HFFc6 (cell line): ENCODE results near the gene DNAH9. TPM values are rescaled to one million over a fixed set of nuclear protein-coding genes. Genes with fewer than 3 reads are reported as not detected.

Experiments
- DNase-seq: peaks from one replicate; pipeline ENCODE4 v3.0.0-alpha.2; 2018
- H3K27ac Mint-ChIP-seq: 2 replicates; pipeline ENCODE4 v1.8.0; 2020; ENCODE audit warnings: mild to moderate bottlenecking, mixed read lengths
- H3K27me3 Mint-ChIP-seq: 2 replicates; pipeline ENCODE4 v1.8.0; 2021; ENCODE audit warnings: mild to moderate bottlenecking, moderate library complexity, mixed read lengths; ENCODE audit not compliant: insufficient read depth
- H3K36me3 Mint-ChIP-seq: 2 replicates; pipeline ENCODE4 v1.8.0; 2021; ENCODE audit warnings: low read depth, mixed read lengths
- H3K4me1 Mint-ChIP-seq: 2 replicates; pipeline ENCODE4 v1.8.0; 2020; ENCODE audit warnings: low read depth, mixed read lengths
- H3K4me3 Mint-ChIP-seq: 2 replicates; pipeline ENCODE4 v1.8.0; 2020; ENCODE audit warnings: mild to moderate bottlenecking, moderate library complexity, mixed read lengths
- H3K9me3 Mint-ChIP-seq: 2 replicates; pipeline ENCODE4 v1.8.0; 2020; ENCODE audit warnings: mild to moderate bottlenecking, mixed read lengths
- CTCF ChIP-seq: fragments of 200-600 bp; sonication (generic); IDR thresholded peaks from 2 replicates; pipeline ENCODE4 v1.5.0; 2021; ENCODE audit warnings: antibody characterized with exemption, mild to moderate bottlenecking
- total RNA-seq, 6 experiments: library from RNA; stranded (reverse); fragmentation: NEBNext Ultra II Directional; extraction: Animal tissue kit (Norgen Biotek cat#: 25700); gene quantifications; 2 replicates in 1 of 6; 3 replicates in 5 of 6; pipeline ENCODE4 v1.2.3, GENCODE V29; 2021

The DNAH9 gene
- total RNA-seq, 6 experiments from 2014 or later = not detected

GRCh38 chr17:11641521-11642275 is 43.4 kb downstream of the DNAH9 start:
- H3K9me3 Mint-ChIP-seq = peaks cover 39% of the 10 kb centered on the region
- no peak overlapping the region for H3K27ac Mint-ChIP-seq
- H3K27me3 Mint-ChIP-seq = no peaks in the 10 kb centered on the region; the same call in 1 of the 2 replicates
- no peak for TF ChIP-seq CTCF
- H3K36me3 Mint-ChIP-seq = peaks cover 4% of the 10 kb centered on the region; the same call in 1 of the 2 replicates
- H3K4me1 Mint-ChIP-seq = no peaks in the 10 kb centered on the region
- DNase-seq = no peak
- no peak overlapping the region for H3K4me3 Mint-ChIP-seq

- TF ChIP-seq CTCF = no peak
- no peaks in the 10 kb centered on the region for H3K4me1 Mint-ChIP-seq
- no peak for DNase-seq
- H3K4me3 Mint-ChIP-seq = no peak overlapping the region
- H3K9me3 Mint-ChIP-seq = peaks cover 48% of the 10 kb centered on the region
- no peak overlapping the region for H3K27ac Mint-ChIP-seq
- no peaks in the 10 kb centered on the region; the same call in 1 of the 2 replicates for H3K27me3 Mint-ChIP-seq
- H3K36me3 Mint-ChIP-seq = peaks cover 4% of the 10 kb centered on the region; the same call in 1 of the 2 replicates
These were observed 44.4 kb downstream of the DNAH9 start for GRCh38 chr17:11642655-11643054.

GRCh38 chr17:11643851-11644250 is 45.6 kb downstream of the DNAH9 start:
- Mint-ChIP-seq H3K4me3 (no peak overlapping the region), H3K36me3 (peaks cover 4% of the 10 kb centered on the region; the same call in 1 of the 2 replicates), H3K27me3 (no peaks in the 10 kb centered on the region; the same call in 1 of the 2 replicates), H3K4me1 (no peaks in the 10 kb centered on the region), H3K9me3 (peaks cover 48% of the 10 kb centered on the region), H3K27ac (no peak overlapping the region)
- no peak for DNase-seq
- no peak for TF ChIP-seq CTCF

GRCh38 chr17:11644265-11645212 is 46.3 kb downstream of the DNAH9 start:
- H3K36me3 Mint-ChIP-seq = peaks cover 4% of the 10 kb centered on the region; the same call in 1 of the 2 replicates
- no peaks in the 10 kb centered on the region for H3K4me1 Mint-ChIP-seq
- TF ChIP-seq CTCF = peak; percentile 82
- no peak overlapping the region for H3K27ac Mint-ChIP-seq
- no peaks in the 10 kb centered on the region; the same call in 1 of the 2 replicates for H3K27me3 Mint-ChIP-seq
- H3K9me3 Mint-ChIP-seq = peaks cover 41% of the 10 kb centered on the region
- H3K4me3 Mint-ChIP-seq = no peak overlapping the region
- DNase-seq = peak; percentile 30

GRCh38 chr17:11645426-11645825 is 47.2 kb downstream of the DNAH9 start:
- H3K4me1 Mint-ChIP-seq = no peaks in the 10 kb centered on the region
- no peak overlapping the region for H3K27ac Mint-ChIP-seq
- TF ChIP-seq CTCF = no peak
- no peak for DNase-seq
- H3K4me3 Mint-ChIP-seq = no peak overlapping the region
- peaks cover 4% of the 10 kb centered on the region; the same call in 1 of the 2 replicates for H3K36me3 Mint-ChIP-seq
- H3K9me3 Mint-ChIP-seq = peaks cover 41% of the 10 kb centered on the region
- no peaks in the 10 kb centered on the region; the same call in 1 of the 2 replicates for H3K27me3 Mint-ChIP-seq
